Peyer's patch (tissue), 4 donors: Measurements from ENCODE around the gene SCARB2.

ENCODE experiments used
- POLR2A ChIP-seq, 2 donors: fragments of 450-650 bp; IDR thresholded peaks; one replicate each; pipeline ENCODE4 v1.5.1; 2017; ENCODE audit warnings: antibody characterized with exemption in 2 of 2, mild to moderate bottlenecking in 2 of 2, moderate library complexity in 2 of 2
- TF ChIP-seq, protein P1 (sequence below), 6 experiments: fragments of 450-650 bp in 4 of 6; fragments of 200-600 bp in 2 of 6; sonication (generic) in 1 of 6; IDR thresholded peaks; one replicate each; pipeline ENCODE4 v1.5.1; 2017 to 2019; ENCODE audit warnings: antibody characterized with exemption in 6 of 6, mild to moderate bottlenecking in 3 of 6, moderate library complexity in 1 of 6

- TF ChIP-seq, protein P1, sequence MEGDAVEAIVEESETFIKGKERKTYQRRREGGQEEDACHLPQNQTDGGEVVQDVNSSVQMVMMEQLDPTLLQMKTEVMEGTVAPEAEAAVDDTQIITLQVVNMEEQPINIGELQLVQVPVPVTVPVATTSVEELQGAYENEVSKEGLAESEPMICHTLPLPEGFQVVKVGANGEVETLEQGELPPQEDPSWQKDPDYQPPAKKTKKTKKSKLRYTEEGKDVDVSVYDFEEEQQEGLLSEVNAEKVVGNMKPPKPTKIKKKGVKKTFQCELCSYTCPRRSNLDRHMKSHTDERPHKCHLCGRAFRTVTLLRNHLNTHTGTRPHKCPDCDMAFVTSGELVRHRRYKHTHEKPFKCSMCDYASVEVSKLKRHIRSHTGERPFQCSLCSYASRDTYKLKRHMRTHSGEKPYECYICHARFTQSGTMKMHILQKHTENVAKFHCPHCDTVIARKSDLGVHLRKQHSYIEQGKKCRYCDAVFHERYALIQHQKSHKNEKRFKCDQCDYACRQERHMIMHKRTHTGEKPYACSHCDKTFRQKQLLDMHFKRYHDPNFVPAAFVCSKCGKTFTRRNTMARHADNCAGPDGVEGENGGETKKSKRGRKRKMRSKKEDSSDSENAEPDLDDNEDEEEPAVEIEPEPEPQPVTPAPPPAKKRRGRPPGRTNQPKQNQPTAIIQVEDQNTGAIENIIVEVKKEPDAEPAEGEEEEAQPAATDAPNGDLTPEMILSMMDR (IDR thresholded peaks at IDR 0.05) = no peak
- TF ChIP-seq POLR2A (IDR thresholded peaks at IDR 0.05) = no peak
These were observed 57.6 kb downstream of the SCARB2 start for GRCh38 chr4:76155979-76156378.
